HepG2 (cell line): ENCODE data around the gene ANKRD53. TPM values are rescaled to one million over a fixed set of nuclear protein-coding genes. Genes with fewer than 3 reads are reported as not detected.

Source experiments
- BRD4 ChIP-seq: sonication (generic); formaldehyde crosslinking; IDR thresholded peaks from 2 replicates; pipeline ENCODE4 v1.4.0; 2020; ENCODE audit warnings: missing genetic modification reagents
- CBFB ChIP-seq: sonication (generic); formaldehyde crosslinking; IDR thresholded peaks from 2 replicates; pipeline ENCODE4 v1.4.0; 2020; ENCODE audit warnings: missing genetic modification reagents
- DNMT3B ChIP-seq: conservative IDR thresholded peaks from 2 replicates; pipeline ENCODE4 v1.6.1; 2016; ENCODE audit warnings: missing biosample characterization, control low read depth
- HOXA9 ChIP-seq: sonication (generic); formaldehyde crosslinking; IDR thresholded peaks from 2 replicates; pipeline ENCODE4 v1.8.1; 2022; ENCODE audit warnings: missing genetic modification reagents, mild to moderate bottlenecking, moderate library complexity, borderline replicate concordance
- PAWR ChIP-seq: sonication (generic); formaldehyde crosslinking; IDR thresholded peaks from 2 replicates; pipeline ENCODE4 v1.4.0; 2020; ENCODE audit warnings: missing genetic modification reagents, mild to moderate bottlenecking, borderline replicate concordance
- SALL1 ChIP-seq: sonication (generic); formaldehyde crosslinking; IDR thresholded peaks from 2 replicates; pipeline ENCODE4 v1.8.0; 2022; ENCODE audit warnings: mild to moderate bottlenecking, missing genetic modification reagents
- SMAD1 ChIP-seq: sonication (generic); formaldehyde crosslinking; IDR thresholded peaks from 2 replicates; pipeline ENCODE4 v1.4.0; 2020; ENCODE audit warnings: missing genetic modification reagents, low read depth, mild to moderate bottlenecking, borderline replicate concordance
- SPEN ChIP-seq: sonication (generic); formaldehyde crosslinking; IDR thresholded peaks from 2 replicates; pipeline ENCODE4 v1.5.1; 2020; ENCODE audit warnings: low read depth, mild to moderate bottlenecking, missing genetic modification reagents
- TSC22D2 ChIP-seq: sonication (generic); formaldehyde crosslinking; IDR thresholded peaks from 2 replicates; pipeline ENCODE4 v1.5.1; 2020; ENCODE audit warnings: missing genetic modification reagents, mild to moderate bottlenecking, borderline replicate concordance
- ZBTB40 ChIP-seq, 2 experiments: fragments of 450-650 bp in 1 of 2; sonication (generic) in 1 of 2; formaldehyde crosslinking in 1 of 2; IDR thresholded peaks; 2 replicates each; pipeline versions ENCODE4 v1.6.1 to v1.8.0; 2016 to 2022; ENCODE audit warnings: antibody characterized with exemption in 1 of 2, mild to moderate bottlenecking in 1 of 2, missing genetic modification reagents in 1 of 2
- ZNF235 ChIP-seq: sonication (generic); formaldehyde crosslinking; IDR thresholded peaks from 2 replicates; pipeline ENCODE4 v1.8.1; 2023; ENCODE audit warnings: mild to moderate bottlenecking, missing genetic modification reagents, borderline replicate concordance
- ZNF263 ChIP-seq: sonication (generic); formaldehyde crosslinking; IDR thresholded peaks from 2 replicates; pipeline ENCODE4 v1.4.0; 2020; ENCODE audit warnings: missing genetic modification reagents
- ZNF33B ChIP-seq: sonication (generic); formaldehyde crosslinking; IDR thresholded peaks from 2 replicates; pipeline ENCODE4 v1.5.1; 2020; ENCODE audit warnings: mild to moderate bottlenecking, missing genetic modification reagents
- ZNF589 ChIP-seq: sonication (generic); formaldehyde crosslinking; conservative IDR thresholded peaks from 2 replicates; pipeline ENCODE4 v1.8.0; 2022; ENCODE audit warnings: mild to moderate bottlenecking, moderate library complexity, missing genetic modification reagents
- ZNF605 ChIP-seq: sonication (generic); formaldehyde crosslinking; IDR thresholded peaks from 2 replicates; pipeline ENCODE4 v1.8.0; 2022; ENCODE audit warnings: mild to moderate bottlenecking, missing genetic modification reagents
- ZNF776 ChIP-seq: sonication (generic); formaldehyde crosslinking; IDR thresholded peaks from 2 replicates; pipeline ENCODE4 v1.4.0; 2020; ENCODE audit warnings: mild to moderate bottlenecking, missing genetic modification reagents
- polyA plus RNA-seq, 8 experiments: library from polyadenylated mRNA; depleted of rRNA in 3 of 8; stranded (reverse) in 7 of 8; unstranded in 1 of 8; fragments of >200 nt; fragmentation: Illumina TruSeq in 4 of 8; extraction: Trizol in 4 of 8; gene quantifications; 2 replicates each; pipeline versions ENCODE4 v1.2.1 to v1.2.3, GENCODE V29; 2011 to 2016; ENCODE audit warnings: low read depth in 4 of 8, missing spikeins in 1 of 8, mixed read lengths in 1 of 8; ENCODE audit not compliant: insufficient read depth in 1 of 8
- total RNA-seq, 5 experiments: library from RNA; depleted of rRNA; stranded (reverse); fragments of >200 nt; fragmentation: Illumina TruSeq; extraction: Trizol; gene quantifications; 2 replicates each; pipeline ENCODE4 v1.2.3, GENCODE V29; 2016; ENCODE audit warnings: low read depth in 1 of 5
- TF ChIP-seq, protein P1 (sequence below): sonication (generic); formaldehyde crosslinking; IDR thresholded peaks from 2 replicates; pipeline ENCODE4 v1.4.0; 2020; ENCODE audit warnings: missing genetic modification reagents

Gene ANKRD53
- total and polyA plus RNA-seq, 2 of the 13 experiments (the other 11 are each of a cell fraction or from before 2014, with no cell fraction given): 0.15 TPM; not detected in 1

- TF ChIP-seq HOXA9 (CRISPR knock-in tag): peak; percentile 77; the same call in 1 of the 2 replicates
- TF ChIP-seq SPEN: no peak
- no peak for TF ChIP-seq ZNF263
- TF ChIP-seq SMAD1: 0 out of 2 replicates have a peak, but pooled peaks have one; percentile 7
- peak; percentile 56; the same call in 1 of the 2 replicates for TF ChIP-seq ZNF589 (CRISPR knock-in tag)
- no peak for TF ChIP-seq CBFB (CRISPR knock-in tag)
- TF ChIP-seq PAWR: 0 out of 2 replicates have a peak, but pooled peaks have one; percentile 33
- TF ChIP-seq DNMT3B (CRISPR knock-in tag): no peak
- TF ChIP-seq ZBTB40 (IDR thresholded peaks at IDR 0.05): no peak
- 0 out of 2 replicates have a peak, but pooled peaks have one; percentile 9 for TF ChIP-seq ZBTB40 (CRISPR knock-in tag; IDR thresholded peaks at IDR 0.05)
- no peak for TF ChIP-seq TSC22D2 (CRISPR knock-in tag)
- no peak for TF ChIP-seq BRD4
- TF ChIP-seq ZNF33B (CRISPR knock-in tag): no peak
- peak; percentile 53; the same call in 1 of the 2 replicates for TF ChIP-seq ZNF605
- TF ChIP-seq, protein P1, sequence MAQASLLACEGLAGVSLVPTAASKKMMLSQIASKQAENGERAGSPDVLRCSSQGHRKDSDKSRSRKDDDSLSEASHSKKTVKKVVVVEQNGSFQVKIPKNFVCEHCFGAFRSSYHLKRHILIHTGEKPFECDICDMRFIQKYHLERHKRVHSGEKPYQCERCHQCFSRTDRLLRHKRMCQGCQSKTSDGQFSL (CRISPR knock-in tag): no peak
- peak; percentile 14 for TF ChIP-seq ZNF776 (CRISPR knock-in tag)
- TF ChIP-seq SALL1 (CRISPR knock-in tag): peak; percentile 11; the same call in 1 of the 2 replicates
- no peak for TF ChIP-seq ZNF235
Measured at GRCh38 chr2:70994009-70994698, 15.7 kb downstream of the ANKRD53 start (continued).
